SU-DHL-6 (cell line): Measurements from ENCODE around the gene MYL3.

Source experiments
- H2AFZ ChIP-seq: fragments of 200-600 bp; sonication (generic); 2 replicates; pipeline ENCODE4 v1.6.1; 2014; ENCODE audit warnings: low read depth, mild to moderate bottlenecking, moderate library complexity, mixed read lengths, antibody characterized with exemption, low read length; ENCODE audit not compliant: severe bottlenecking
- H3F3A ChIP-seq: fragments of 200-600 bp; shearing (Covaris generic); 2 replicates; pipeline ENCODE4 v1.6.0; 2016; ENCODE audit warnings: antibody characterized with exemption, mild to moderate bottlenecking; ENCODE audit not compliant: insufficient read depth
- H3K27ac ChIP-seq: fragments of 200-600 bp; sonication (generic); 2 replicates; pipeline ENCODE4 v1.5.1; 2016; ENCODE audit warnings: low read depth, mild to moderate bottlenecking, low read length, moderate library complexity, mixed read lengths
- H3K27me3 ChIP-seq: fragments of 200-600 bp; sonication (generic), shearing (Covaris generic); 2 replicates; pipeline ENCODE4 v1.6.0; 2014; ENCODE audit warnings: mild to moderate bottlenecking, low read length
- H3K36me3 ChIP-seq: fragments of 200-600 bp; sonication (generic); 2 replicates; pipeline ENCODE4 v1.6.1; 2014; ENCODE audit warnings: mild to moderate bottlenecking, low read length, mixed read lengths
- H3K4me2 ChIP-seq: fragments of 300-600, 200-600 bp; shearing (Covaris generic), sonication (generic); 2 replicates; pipeline ENCODE4 v1.6.0; 2014; ENCODE audit warnings: low read length, low read depth, mild to moderate bottlenecking; ENCODE audit not compliant: poor library complexity, severe bottlenecking
- H3K4me3 ChIP-seq: fragments of 200-600 bp; sonication (generic); 2 replicates; pipeline ENCODE4 v1.5.1; 2014; ENCODE audit warnings: antibody characterized with exemption, low read length, mild to moderate bottlenecking, mixed read lengths; ENCODE audit not compliant: insufficient read depth, poor library complexity, severe bottlenecking
- H3K79me2 ChIP-seq: fragments of 200-600 bp; sonication (generic); 2 replicates; pipeline ENCODE4 v1.6.1; 2014; ENCODE audit warnings: mild to moderate bottlenecking, low read length, moderate library complexity; ENCODE audit not compliant: insufficient read depth
- H3K9ac ChIP-seq: fragments of 200-600 bp; sonication (generic); 2 replicates; pipeline ENCODE4 v1.7.0; 2014; ENCODE audit warnings: mild to moderate bottlenecking, low read length
- H3K9me2 ChIP-seq: fragments of 200-600 bp; sonication (generic); replicated peaks from 2 replicates; pipeline ENCODE4 v1.6.1; 2014; ENCODE audit warnings: low read length; ENCODE audit not compliant: insufficient read depth
- H3K9me3 ChIP-seq: fragments of 200-600 bp; sonication (generic); 2 replicates; pipeline ENCODE4 v1.6.1; 2014; ENCODE audit warnings: low read length, mixed read lengths; ENCODE audit not compliant: insufficient read depth
- H4K20me1 ChIP-seq: fragments of 200-600 bp; sonication (generic); 2 replicates; pipeline ENCODE4 v1.6.1; 2014; ENCODE audit warnings: low read depth, mild to moderate bottlenecking, antibody characterized with exemption, low read length, moderate library complexity, mixed read lengths
- CTCF ChIP-seq: fragments of 200-600 bp; sonication (generic); IDR thresholded peaks from one replicate; pipeline ENCODE4 v1.5.1; 2017; ENCODE audit warnings: antibody characterized with exemption, mild to moderate bottlenecking, low read length, moderate library complexity; ENCODE audit not compliant: insufficient read depth, poor library complexity, severe bottlenecking
- EZH2phosphoT487 ChIP-seq: fragments of 200-600 bp; sonication (generic), shearing (Covaris generic); conservative IDR thresholded peaks from 2 replicates; pipeline ENCODE4 v1.6.1; 2018; ENCODE audit warnings: mild to moderate bottlenecking, antibody characterized with exemption, low read length, moderate library complexity, mixed read lengths

The MYL3 gene

DNA sequence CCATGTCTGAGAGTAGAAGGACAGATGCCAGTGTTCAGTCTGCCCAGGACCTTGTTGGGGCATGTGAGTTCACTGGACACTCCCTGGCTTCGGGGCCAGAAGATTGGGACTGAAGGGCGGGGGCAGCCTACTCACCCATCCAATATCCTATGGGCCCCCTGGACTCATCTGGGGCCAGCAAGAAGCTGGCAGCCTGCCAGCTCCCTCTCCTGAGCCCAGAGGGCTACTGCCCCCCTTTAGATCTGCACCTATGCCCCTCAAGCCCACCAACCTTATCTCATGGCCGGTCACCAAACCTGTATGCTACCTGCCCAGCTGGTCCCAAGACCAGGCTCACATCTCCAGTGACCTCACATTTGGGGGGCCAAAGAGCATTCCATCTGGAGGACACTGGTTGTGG lies 22.4 kb upstream of the MYL3 start:
- no peak overlapping the region for H3K4me3 ChIP-seq

DNA sequence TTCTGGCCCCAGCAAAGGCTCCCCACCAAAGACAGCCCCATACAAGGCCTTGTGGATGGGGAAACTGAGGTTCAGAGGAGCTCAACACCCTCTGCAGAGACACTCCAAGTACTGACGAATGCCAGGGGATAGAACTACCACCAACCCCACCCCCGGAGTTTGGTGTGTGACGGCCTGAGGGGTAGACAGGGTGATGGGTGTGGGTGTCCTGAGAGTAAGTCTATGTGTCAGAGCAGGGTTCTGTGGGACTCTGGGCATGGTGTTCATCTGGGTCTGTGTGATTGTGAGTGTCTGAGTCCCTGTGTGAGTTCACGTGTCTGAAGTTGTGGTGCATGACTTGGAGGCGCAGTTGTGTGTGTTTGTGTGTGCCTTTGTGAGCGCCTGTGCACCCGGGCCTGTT lies 21.7 kb upstream of the MYL3 start:
- Histone ChIP-seq H3K4me3 (no peak overlapping the region), H2AFZ (no peak overlapping the region), H3K27me3 (no peaks in the 10 kb centered on the region), H3K9me2 (no peaks in the 10 kb centered on the region), H3K27ac (no peak overlapping the region), H3K79me2 (no peaks in the 10 kb centered on the region), H3F3A (no peaks in the 10 kb centered on the region), H3K9ac (no peak overlapping the region), H3K9me3 (no peaks in the 10 kb centered on the region), H3K36me3 (no peaks in the 10 kb centered on the region), H4K20me1 (no peaks in the 10 kb centered on the region), H3K4me2 (no peak overlapping the region)
- TF ChIP-seq EZH2phosphoT487, result no peak
- TF ChIP-seq CTCF, result no peak

More for the DNA sequence above, 22.4 kb upstream of the MYL3 start:
- Histone ChIP-seq H3K9ac (no peak overlapping the region), H3K9me3 (no peaks in the 10 kb centered on the region), H3K4me2 (no peak overlapping the region), H3F3A (no peaks in the 10 kb centered on the region), H3K36me3 (no peaks in the 10 kb centered on the region), H4K20me1 (no peaks in the 10 kb centered on the region), H3K27me3 (no peaks in the 10 kb centered on the region), H3K27ac (no peak overlapping the region), H3K9me2 (no peaks in the 10 kb centered on the region), H3K79me2 (no peaks in the 10 kb centered on the region), H2AFZ (no peak overlapping the region)
- TF ChIP-seq CTCF (no peak), EZH2phosphoT487 (no peak)

GRCh38 chr3:46884427-46884826 lies 21.2 kb upstream of the MYL3 start:
- no peak overlapping the region for H3K4me3 ChIP-seq
- H3K36me3 ChIP-seq, result no peaks in the 10 kb centered on the region
- no peaks in the 10 kb centered on the region for H3K27me3 ChIP-seq
- H3K9me2 ChIP-seq, result no peaks in the 10 kb centered on the region
- H3F3A ChIP-seq, result no peaks in the 10 kb centered on the region
- no peaks in the 10 kb centered on the region for H3K9me3 ChIP-seq
- no peak for TF ChIP-seq CTCF
- TF ChIP-seq EZH2phosphoT487, result no peak
- no peak overlapping the region for H3K4me2 ChIP-seq
- H4K20me1 ChIP-seq, result no peaks in the 10 kb centered on the region
- H3K79me2 ChIP-seq, result no peaks in the 10 kb centered on the region
- no peak overlapping the region for H3K27ac ChIP-seq
- no peak overlapping the region for H2AFZ ChIP-seq
- H3K9ac ChIP-seq, result no peak overlapping the region

GRCh38 chr3:46883830-46884185 lies 20.6 kb upstream of the MYL3 start:
- no peak for TF ChIP-seq EZH2phosphoT487
- TF ChIP-seq CTCF, result no peak
- Histone ChIP-seq H3F3A (no peaks in the 10 kb centered on the region), H3K79me2 (no peaks in the 10 kb centered on the region), H3K36me3 (no peaks in the 10 kb centered on the region), H3K9me3 (no peaks in the 10 kb centered on the region), H3K9me2 (no peaks in the 10 kb centered on the region), H3K9ac (no peak overlapping the region), H3K4me3 (no peak overlapping the region), H3K27me3 (no peaks in the 10 kb centered on the region), H3K4me2 (no peak overlapping the region), H4K20me1 (no peaks in the 10 kb centered on the region), H3K27ac (no peak overlapping the region), H2AFZ (no peak overlapping the region)
